H1 (cell line): ENCODE data around the gene CYP2F1. TPM values are rescaled to one million over a fixed set of nuclear protein-coding genes. Genes with fewer than 3 reads are reported as not detected.

Source experiments
- CEBPB ChIP-seq: IDR thresholded peaks from 2 replicates; pipeline ENCODE4 v1.6.1; 2012; ENCODE audit warnings: low read depth, low read length
- RAD21 ChIP-seq, 2 experiments: IDR thresholded peaks in 1 of 2; conservative IDR thresholded peaks in 1 of 2; 2 replicates each; pipeline ENCODE4 v1.6.1; 2011; ENCODE audit warnings: low read depth in 2 of 2, low read length in 2 of 2, improper control_type of control experiment in 1 of 2, inconsistent platforms in 1 of 2, mild to moderate bottlenecking in 1 of 2, moderate library complexity in 1 of 2
- RBBP5 ChIP-seq: IDR thresholded peaks from 2 replicates; pipeline ENCODE4 v1.7.1; 2012; ENCODE audit warnings: low read depth, mild to moderate bottlenecking, inconsistent platforms, low read length, moderate library complexity, borderline replicate concordance
- SP1 ChIP-seq: IDR thresholded peaks from 2 replicates; pipeline ENCODE4 v1.6.1; 2011; ENCODE audit warnings: low read depth, low read length
- TCF12 ChIP-seq: IDR thresholded peaks from 2 replicates; pipeline ENCODE4 v1.6.1; 2011; ENCODE audit warnings: low read depth, mild to moderate bottlenecking, low read length
- polyA plus RNA-seq, 7 experiments: library from polyadenylated mRNA; depleted of rRNA in 3 of 7; stranded (reverse) in 5 of 7; unstranded in 2 of 7; fragments of >200 nt in 5 of 7; fragments of 200-250 nt in 2 of 7; gene quantifications; 1 replicate in 5 of 7; 2 replicates in 1 of 7; 4 replicates in 1 of 7; pipeline versions ENCODE4 v1.2.1 to v1.2.3, GENCODE V29; 2011 to 2013; ENCODE audit warnings: missing spikeins in 2 of 7, mixed read lengths in 2 of 7
- total RNA-seq: library from RNA; stranded (reverse); fragmentation: NEBNext Ultra II Directional; extraction: Animal tissue kit (Norgen Biotek cat#: 25700); gene quantifications from 2 replicates; pipeline ENCODE4 v1.2.1, GENCODE V29; 2021
- TF ChIP-seq, protein P1 (sequence below): IDR thresholded peaks from 2 replicates; pipeline ENCODE4 v1.6.1; 2012; ENCODE audit warnings: low read length, inconsistent platforms
- TF ChIP-seq, protein P2 (sequence below): fragments of 300-600 bp; sonication (generic); IDR thresholded peaks from 2 replicates; pipeline ENCODE4 v1.7.1; 2012; ENCODE audit warnings: low read length, moderate library complexity, mild to moderate bottlenecking, inconsistent platforms; ENCODE audit not compliant: insufficient replicate concordance

Gene CYP2F1
- total and polyA plus RNA-seq, 2 of the 8 experiments (the other 6 are each of a cell fraction or from before 2014, with no cell fraction given), result 0.17 TPM; not detected in 1

DNA sequence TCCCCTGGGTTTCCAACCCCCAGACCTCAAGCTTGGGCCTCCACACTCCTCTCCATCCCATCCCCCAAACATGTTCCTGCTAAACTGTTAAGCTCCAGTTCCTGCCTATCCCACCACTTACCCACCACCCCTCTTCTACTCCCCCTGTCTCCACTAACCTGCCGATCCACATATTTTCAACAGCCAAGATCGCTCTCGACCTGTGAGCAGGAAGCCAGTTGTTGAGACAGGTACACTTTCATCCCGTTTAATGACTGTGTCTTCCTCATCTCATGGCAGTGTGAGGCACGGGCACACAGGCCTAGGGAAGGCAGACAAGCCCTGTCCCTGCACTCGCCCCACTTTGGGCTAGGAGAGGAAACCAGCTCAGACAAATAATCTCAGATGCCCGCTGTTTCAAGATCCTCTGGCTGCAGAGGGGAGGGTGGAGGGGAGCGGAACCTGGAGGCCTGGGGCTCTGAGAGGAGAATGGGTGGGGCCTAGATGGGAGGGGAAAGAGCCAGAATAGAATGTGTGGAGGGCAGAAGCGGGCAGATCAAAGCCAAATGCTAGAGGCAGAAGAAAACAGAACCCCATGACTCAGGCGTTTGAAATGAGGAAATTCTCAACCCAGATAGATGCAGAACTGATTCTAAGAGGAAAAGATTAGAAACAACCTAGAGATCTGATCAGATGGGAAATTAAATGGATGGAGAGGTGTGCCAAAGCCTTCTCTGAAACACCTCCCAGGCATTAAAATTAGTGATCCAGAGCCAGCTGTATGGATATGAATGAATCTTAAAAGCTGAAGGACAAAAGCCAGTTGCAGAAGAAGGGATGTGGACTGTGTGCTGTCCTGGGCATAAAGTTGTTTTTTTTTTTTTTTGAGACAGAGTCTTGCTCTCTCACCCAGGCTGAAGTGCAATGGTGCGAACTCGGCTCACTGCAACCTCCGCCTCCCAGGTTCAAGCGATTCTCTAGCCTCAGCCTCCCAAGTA, 61.9 kb downstream of the CYP2F1 start (continued):
- TF ChIP-seq, protein P1, sequence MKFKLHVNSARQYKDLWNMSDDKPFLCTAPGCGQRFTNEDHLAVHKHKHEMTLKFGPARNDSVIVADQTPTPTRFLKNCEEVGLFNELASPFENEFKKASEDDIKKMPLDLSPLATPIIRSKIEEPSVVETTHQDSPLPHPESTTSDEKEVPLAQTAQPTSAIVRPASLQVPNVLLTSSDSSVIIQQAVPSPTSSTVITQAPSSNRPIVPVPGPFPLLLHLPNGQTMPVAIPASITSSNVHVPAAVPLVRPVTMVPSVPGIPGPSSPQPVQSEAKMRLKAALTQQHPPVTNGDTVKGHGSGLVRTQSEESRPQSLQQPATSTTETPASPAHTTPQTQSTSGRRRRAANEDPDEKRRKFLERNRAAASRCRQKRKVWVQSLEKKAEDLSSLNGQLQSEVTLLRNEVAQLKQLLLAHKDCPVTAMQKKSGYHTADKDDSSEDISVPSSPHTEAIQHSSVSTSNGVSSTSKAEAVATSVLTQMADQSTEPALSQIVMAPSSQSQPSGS, result no peak
- no peak for TF ChIP-seq RAD21 (IDR thresholded peaks at IDR 0.05 in 1 of 2, conservative IDR thresholded peaks at IDR 0.05 in 1 of 2; ENCODE audit: low read depth in 2 of 2, low read length in 2 of 2)
- peak; percentile 91; the same call in 1 of the 2 replicates for TF ChIP-seq RBBP5
- no peak for TF ChIP-seq TCF12
- TF ChIP-seq, protein P2, sequence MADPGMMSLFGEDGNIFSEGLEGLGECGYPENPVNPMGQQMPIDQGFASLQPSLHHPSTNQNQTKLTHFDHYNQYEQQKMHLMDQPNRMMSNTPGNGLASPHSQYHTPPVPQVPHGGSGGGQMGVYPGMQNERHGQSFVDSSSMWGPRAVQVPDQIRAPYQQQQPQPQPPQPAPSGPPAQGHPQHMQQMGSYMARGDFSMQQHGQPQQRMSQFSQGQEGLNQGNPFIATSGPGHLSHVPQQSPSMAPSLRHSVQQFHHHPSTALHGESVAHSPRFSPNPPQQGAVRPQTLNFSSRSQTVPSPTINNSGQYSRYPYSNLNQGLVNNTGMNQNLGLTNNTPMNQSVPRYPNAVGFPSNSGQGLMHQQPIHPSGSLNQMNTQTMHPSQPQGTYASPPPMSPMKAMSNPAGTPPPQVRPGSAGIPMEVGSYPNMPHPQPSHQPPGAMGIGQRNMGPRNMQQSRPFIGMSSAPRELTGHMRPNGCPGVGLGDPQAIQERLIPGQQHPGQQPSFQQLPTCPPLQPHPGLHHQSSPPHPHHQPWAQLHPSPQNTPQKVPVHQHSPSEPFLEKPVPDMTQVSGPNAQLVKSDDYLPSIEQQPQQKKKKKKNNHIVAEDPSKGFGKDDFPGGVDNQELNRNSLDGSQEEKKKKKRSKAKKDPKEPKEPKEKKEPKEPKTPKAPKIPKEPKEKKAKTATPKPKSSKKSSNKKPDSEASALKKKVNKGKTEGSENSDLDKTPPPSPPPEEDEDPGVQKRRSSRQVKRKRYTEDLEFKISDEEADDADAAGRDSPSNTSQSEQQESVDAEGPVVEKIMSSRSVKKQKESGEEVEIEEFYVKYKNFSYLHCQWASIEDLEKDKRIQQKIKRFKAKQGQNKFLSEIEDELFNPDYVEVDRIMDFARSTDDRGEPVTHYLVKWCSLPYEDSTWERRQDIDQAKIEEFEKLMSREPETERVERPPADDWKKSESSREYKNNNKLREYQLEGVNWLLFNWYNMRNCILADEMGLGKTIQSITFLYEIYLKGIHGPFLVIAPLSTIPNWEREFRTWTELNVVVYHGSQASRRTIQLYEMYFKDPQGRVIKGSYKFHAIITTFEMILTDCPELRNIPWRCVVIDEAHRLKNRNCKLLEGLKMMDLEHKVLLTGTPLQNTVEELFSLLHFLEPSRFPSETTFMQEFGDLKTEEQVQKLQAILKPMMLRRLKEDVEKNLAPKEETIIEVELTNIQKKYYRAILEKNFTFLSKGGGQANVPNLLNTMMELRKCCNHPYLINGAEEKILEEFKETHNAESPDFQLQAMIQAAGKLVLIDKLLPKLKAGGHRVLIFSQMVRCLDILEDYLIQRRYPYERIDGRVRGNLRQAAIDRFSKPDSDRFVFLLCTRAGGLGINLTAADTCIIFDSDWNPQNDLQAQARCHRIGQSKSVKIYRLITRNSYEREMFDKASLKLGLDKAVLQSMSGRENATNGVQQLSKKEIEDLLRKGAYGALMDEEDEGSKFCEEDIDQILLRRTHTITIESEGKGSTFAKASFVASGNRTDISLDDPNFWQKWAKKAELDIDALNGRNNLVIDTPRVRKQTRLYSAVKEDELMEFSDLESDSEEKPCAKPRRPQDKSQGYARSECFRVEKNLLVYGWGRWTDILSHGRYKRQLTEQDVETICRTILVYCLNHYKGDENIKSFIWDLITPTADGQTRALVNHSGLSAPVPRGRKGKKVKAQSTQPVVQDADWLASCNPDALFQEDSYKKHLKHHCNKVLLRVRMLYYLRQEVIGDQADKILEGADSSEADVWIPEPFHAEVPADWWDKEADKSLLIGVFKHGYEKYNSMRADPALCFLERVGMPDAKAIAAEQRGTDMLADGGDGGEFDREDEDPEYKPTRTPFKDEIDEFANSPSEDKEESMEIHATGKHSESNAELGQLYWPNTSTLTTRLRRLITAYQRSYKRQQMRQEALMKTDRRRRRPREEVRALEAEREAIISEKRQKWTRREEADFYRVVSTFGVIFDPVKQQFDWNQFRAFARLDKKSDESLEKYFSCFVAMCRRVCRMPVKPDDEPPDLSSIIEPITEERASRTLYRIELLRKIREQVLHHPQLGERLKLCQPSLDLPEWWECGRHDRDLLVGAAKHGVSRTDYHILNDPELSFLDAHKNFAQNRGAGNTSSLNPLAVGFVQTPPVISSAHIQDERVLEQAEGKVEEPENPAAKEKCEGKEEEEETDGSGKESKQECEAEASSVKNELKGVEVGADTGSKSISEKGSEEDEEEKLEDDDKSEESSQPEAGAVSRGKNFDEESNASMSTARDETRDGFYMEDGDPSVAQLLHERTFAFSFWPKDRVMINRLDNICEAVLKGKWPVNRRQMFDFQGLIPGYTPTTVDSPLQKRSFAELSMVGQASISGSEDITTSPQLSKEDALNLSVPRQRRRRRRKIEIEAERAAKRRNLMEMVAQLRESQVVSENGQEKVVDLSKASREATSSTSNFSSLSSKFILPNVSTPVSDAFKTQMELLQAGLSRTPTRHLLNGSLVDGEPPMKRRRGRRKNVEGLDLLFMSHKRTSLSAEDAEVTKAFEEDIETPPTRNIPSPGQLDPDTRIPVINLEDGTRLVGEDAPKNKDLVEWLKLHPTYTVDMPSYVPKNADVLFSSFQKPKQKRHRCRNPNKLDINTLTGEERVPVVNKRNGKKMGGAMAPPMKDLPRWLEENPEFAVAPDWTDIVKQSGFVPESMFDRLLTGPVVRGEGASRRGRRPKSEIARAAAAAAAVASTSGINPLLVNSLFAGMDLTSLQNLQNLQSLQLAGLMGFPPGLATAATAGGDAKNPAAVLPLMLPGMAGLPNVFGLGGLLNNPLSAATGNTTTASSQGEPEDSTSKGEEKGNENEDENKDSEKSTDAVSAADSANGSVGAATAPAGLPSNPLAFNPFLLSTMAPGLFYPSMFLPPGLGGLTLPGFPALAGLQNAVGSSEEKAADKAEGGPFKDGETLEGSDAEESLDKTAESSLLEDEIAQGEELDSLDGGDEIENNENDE, result no peak
- no peak for TF ChIP-seq CEBPB
- peak; percentile 71; the same call in 1 of the 2 replicates for TF ChIP-seq SP1
